ENCODE measurements around the gene FGF16.

FGF16 gene

DNA sequence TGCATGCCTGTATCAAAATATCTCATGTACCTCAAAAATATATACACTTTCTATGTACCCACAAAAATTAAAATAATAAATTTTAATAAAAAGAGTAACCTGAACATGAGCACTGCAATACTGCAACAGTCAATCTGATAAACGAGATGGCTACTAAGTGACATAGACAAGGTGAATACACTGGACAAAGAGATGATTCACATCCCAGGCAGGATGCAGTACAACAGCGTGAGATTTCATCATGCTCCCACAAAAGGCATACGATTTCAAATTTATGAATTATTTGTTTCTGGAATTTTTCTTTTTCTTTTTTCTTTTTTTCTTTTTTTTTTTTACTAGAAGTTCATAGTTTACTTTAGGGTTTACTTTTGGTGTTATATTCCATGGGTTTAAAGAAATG, 12.2 kb upstream of the FGF16 start:
- no peak for DNase-seq (ENCODE audit: low read depth in 1 of 2, low spot score in 1 of 2)
- TF ChIP-seq JUND (IDR thresholded peaks at IDR 0.05; ENCODE audit: low read depth): no peak
- in situ Hi-C loops (cut with HindIII; ENCODE audit: low pct_unique_long_range_greater_than_20kb, low sequenced_read_pairs): no loop called here

DNA sequence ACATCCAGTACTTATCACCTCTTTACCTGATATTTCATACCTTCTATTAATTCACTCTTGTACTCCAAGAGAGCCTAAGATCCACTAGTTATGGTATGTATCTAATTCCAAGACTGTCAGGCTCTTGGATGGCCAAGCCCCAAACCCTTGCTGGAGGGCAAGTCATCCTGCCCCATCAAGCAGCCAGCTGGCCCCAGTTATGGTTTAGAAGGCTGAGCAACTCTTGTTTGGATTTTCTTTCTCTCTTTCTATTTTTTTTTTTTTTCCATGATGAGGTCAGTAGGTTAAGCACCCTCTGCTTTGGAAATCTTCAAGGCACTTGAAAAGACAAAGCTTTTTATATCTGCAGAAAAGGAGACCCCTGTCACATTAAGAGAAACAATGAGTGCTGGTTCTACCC, 10.9 kb upstream of the FGF16 start:
- no peak for TF ChIP-seq JUND (IDR thresholded peaks at IDR 0.05; ENCODE audit: low read depth)
- DNase-seq (ENCODE audit: low read depth in 1 of 2, low spot score in 1 of 2): no peak
- in situ Hi-C loops (cut with HindIII; ENCODE audit: low pct_unique_long_range_greater_than_20kb, low sequenced_read_pairs): no loop called here

DNA sequence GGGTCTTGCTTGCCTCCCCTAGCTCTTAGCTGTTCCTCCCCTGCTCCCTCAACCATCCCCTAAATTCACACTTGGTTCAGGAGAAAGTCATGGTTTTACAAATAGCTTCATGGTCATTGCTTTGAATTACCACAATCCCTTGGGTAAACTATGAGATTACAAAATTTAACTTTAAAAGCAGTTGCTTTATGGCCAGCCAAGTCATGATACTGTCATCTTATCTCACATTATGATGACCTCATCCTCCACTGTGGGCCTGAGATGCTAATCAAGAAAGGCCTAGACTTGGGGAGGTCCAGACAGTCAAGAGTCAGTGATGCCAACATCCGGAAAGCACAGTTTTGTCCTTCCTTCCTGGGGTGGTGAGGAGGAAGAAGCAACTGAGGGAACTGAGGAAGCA, 10.5 kb upstream of the FGF16 start:
- in situ Hi-C loops (cut with HindIII; ENCODE audit: low pct_unique_long_range_greater_than_20kb, low sequenced_read_pairs): no loop called here
- DNase-seq (ENCODE audit: low read depth in 1 of 2, low spot score in 1 of 2): no peak
- no peak for TF ChIP-seq JUND (IDR thresholded peaks at IDR 0.05; ENCODE audit: low read depth)

DNA sequence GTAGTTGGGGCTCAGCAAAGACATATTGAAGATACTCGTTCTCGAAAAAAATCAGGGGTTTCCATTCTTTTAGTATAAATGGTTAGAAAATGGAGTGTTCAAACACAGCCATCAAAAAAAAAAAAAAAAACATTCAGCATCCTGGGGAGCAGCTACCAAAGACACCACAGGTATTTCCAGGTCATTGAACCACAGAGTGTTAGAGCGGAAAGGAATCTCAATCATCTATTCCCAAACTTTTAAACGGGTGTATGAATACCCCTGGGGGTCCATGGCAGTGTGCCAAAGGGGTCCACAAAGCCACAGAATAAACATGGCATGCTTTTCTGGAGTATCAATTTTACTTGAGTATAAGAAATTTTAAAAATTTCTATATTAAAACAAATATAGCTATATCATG, 6.9 kb upstream of the FGF16 start:
- TF ChIP-seq JUND (IDR thresholded peaks at IDR 0.05; ENCODE audit: low read depth): no peak
- in situ Hi-C loops (cut with HindIII; ENCODE audit: low pct_unique_long_range_greater_than_20kb, low sequenced_read_pairs): no loop called here

DNA sequence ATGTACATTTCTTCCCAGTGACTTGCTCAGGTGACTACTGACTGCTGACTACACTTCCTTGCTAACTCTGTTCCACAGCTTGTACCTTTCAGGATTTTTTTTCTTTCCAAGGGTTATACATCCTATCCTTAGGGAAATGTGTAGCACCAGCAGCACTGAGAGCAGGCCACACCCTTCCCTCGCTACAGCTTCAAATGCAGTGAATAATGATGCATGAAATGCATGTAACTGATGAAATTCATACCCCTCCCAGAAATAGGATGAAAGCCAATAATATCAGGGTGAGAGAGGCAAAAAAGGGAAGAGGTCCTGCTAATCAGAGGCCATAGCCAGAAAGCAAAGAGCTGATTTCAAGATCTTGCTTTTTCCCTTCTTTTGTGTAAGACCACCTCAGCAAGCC, 6.2 kb upstream of the FGF16 start:
- no peak for DNase-seq (ENCODE audit: low read depth in 1 of 2, low spot score in 1 of 2)
- in situ Hi-C loops (cut with HindIII; ENCODE audit: low pct_unique_long_range_greater_than_20kb, low sequenced_read_pairs): no loop called here
- TF ChIP-seq JUND (IDR thresholded peaks at IDR 0.05; ENCODE audit: low read depth): no peak

More for the DNA sequence above, 6.9 kb upstream of the FGF16 start:
- no peak for DNase-seq (ENCODE audit: low read depth in 1 of 2, low spot score in 1 of 2)

DNA sequence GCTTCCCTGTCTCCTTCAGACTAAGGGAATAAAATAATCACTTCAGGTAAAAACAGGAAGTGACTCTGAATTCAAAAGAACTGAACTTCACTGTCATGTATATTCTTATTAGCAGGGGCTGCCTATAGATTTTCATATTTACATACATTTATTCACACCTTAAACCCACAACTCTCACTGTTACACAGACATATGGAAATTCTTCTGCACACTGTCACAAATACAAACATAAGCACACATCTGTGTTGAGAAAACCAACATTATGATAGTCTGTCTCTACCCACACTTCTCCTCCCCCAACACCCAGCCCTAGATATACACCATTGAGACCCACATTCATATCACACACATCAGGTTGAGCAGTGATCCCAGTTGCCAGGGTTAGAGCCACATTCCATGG, 5.7 kb upstream of the FGF16 start:
- TF ChIP-seq JUND (IDR thresholded peaks at IDR 0.05; ENCODE audit: low read depth): no peak
- DNase-seq (ENCODE audit: low read depth in 1 of 2, low spot score in 1 of 2): no peak
- in situ Hi-C loops (cut with HindIII; ENCODE audit: low pct_unique_long_range_greater_than_20kb, low sequenced_read_pairs): no loop called here

DNA sequence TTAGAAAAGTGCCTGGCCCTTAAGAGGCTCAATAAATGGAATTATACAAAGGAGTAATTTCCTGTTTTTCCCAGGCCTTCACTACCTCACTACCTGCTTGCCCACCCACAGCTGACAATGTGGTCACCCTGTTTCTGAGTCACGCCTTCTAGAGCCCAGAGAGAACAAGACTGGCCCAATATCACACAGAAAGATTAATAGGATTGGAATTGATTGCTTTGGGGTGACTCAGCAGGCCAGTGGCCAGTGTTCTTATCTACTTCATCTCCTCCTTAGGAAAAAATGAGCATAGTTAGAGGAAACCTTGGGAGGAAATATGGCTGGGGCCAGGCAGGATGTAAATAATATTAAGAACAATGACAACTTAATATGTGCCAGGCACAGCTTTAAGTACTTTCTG, 4.5 kb upstream of the FGF16 start:
- in situ Hi-C loops (cut with HindIII; ENCODE audit: low pct_unique_long_range_greater_than_20kb, low sequenced_read_pairs): no loop called here
- no peak for TF ChIP-seq JUND (IDR thresholded peaks at IDR 0.05; ENCODE audit: low read depth)
- no peak for DNase-seq (ENCODE audit: low read depth in 1 of 2, low spot score in 1 of 2)

DNA sequence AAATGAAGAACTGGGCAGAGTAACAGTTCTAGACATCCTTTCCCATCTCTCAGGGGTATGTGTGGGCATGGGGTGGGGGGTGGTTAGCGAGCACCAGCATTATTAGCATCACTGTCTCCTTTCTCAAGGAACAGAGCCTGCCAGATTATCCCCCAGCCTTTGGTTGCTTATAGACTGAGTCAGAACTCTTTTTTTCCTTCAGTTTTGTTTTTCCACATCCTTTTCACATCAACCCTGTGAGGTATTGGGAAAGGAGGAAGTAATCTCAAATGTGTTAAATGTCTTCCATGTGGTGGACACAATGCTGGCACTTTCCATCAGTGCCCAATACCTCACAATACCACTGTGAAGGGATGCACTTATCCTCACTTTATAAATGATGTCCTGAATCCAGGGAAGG, 3.1 kb upstream of the FGF16 start:
- no peak for DNase-seq (ENCODE audit: low read depth in 1 of 2, low spot score in 1 of 2)
- TF ChIP-seq JUND (IDR thresholded peaks at IDR 0.05; ENCODE audit: low read depth): no peak
- in situ Hi-C loops (cut with HindIII; ENCODE audit: low pct_unique_long_range_greater_than_20kb, low sequenced_read_pairs): no loop called here

DNA sequence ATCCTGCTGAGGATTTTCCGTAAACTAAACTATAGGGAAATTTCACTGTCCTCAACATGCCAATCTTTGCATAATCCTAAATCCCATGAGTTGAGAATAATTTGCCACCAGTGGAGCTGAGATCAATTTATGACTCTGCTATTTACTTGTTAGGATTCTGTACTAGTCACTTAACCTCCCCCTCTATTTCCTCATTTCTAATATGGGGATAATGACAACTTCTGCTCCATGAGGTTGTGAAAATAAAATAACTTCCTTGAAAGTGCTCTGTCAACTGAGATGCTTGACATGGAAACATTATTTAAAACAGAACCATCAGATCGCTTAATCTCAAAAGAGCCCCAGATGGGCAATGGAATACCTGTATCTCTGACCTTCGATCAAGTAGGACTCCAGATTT, 2.6 kb upstream of the FGF16 start:
- no peak for DNase-seq (ENCODE audit: low read depth in 1 of 2, low spot score in 1 of 2)
- TF ChIP-seq JUND (IDR thresholded peaks at IDR 0.05; ENCODE audit: low read depth): no peak
- in situ Hi-C loops (cut with HindIII; ENCODE audit: low pct_unique_long_range_greater_than_20kb, low sequenced_read_pairs): no loop called here

DNA sequence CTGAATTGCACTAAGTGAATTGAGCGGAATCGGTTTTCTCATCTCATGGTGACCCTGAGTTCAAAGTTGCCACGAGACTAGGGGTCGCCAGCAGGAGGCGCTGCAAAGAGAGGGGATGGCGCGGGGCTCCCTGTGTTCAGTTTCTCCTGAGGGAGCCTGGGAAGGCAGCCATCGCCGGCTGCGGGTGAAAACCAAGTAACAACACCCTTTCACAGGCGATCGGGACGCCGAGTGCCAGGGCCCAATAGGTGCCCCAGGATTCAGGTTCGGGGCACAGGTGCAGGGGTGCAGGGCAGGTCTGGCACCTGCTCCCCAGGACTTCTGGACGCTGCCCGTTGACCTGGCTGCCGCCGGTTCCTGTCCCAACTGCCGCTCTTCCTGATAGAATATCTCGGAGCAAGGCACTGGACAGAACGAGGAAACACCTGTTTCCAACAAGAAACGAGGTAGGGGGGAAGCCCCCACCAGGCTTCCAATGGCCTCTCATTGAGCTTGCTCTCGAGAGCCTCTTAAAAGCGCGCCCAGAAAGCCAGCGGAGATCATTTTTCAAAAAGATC, 1.1 kb upstream of the FGF16 start:
- DNase-seq (ENCODE audit: low read depth in 1 of 2, low spot score in 1 of 2): no peak
- in situ Hi-C loops (cut with HindIII; ENCODE audit: low pct_unique_long_range_greater_than_20kb, low sequenced_read_pairs): no loop called here
- TF ChIP-seq JUND (IDR thresholded peaks at IDR 0.05; ENCODE audit: low read depth): no peak

DNA sequence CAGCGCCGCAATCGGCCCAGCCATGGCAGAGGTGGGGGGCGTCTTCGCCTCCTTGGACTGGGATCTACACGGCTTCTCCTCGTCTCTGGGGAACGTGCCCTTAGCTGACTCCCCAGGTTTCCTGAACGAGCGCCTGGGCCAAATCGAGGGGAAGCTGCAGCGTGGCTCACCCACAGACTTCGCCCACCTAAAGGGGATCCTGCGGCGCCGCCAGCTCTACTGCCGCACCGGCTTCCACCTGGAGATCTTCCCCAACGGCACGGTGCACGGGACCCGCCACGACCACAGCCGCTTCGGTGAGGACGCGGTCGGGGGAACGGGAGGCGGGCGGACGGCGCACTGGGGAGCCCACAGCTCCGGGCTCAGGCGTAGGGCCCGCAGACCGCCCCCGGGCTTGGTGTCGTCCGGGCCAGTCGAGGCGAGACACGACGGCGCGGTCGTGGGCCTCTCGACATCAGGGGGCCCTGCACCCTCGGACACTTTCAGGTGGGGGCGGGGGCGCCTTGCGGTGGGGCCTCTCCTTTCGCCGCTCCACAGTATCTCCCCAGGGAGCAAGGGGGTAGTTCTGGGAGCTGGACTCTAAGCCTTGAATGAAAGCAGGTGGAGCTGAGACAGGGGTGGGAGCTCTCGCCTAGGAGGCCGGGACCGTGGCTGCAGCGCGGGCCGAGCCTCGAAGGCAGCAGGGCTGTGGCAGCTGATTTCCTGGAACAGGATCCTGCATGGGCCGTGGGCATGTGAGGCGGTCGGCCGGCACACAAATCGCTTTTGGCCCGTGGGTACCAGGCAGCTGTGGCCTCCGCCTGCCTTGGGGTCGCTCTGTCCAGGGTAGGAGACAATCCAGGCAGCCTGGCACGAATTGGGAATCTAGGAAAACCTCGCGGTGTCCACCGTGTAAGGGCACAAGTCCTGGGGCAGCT, 722 bp downstream of the FGF16 start:
- TF ChIP-seq JUND (IDR thresholded peaks at IDR 0.05; ENCODE audit: low read depth): no peak
- in situ Hi-C loops (cut with HindIII; ENCODE audit: low pct_unique_long_range_greater_than_20kb, low sequenced_read_pairs): no loop called here
- no peak for DNase-seq (ENCODE audit: low read depth in 1 of 2, low spot score in 1 of 2)

DNA sequence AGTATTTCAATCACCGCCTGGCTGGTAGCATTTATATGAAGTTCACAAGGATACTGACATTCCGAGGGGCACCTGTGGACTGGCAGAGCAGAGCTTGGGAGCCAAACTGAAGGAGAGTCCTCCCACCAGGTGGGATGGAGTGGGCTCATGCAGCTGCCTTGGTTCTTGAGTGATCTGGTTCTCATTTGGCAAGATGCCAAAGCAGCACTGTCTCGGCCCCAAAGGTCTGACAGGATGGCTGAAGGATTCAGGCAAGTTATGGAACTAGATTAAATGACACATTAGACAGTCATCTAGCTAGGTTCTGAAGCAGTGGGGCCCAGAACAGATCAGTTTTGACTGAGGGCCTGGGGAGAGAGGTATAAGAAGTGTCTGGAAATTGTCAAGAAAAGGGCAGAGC, 3.2 kb downstream of the FGF16 start:
- in situ Hi-C loops (cut with HindIII; ENCODE audit: low pct_unique_long_range_greater_than_20kb, low sequenced_read_pairs): no loop called here
- no peak for DNase-seq (ENCODE audit: low read depth in 1 of 2, low spot score in 1 of 2)
- no peak for TF ChIP-seq JUND (IDR thresholded peaks at IDR 0.05; ENCODE audit: low read depth)

DNA sequence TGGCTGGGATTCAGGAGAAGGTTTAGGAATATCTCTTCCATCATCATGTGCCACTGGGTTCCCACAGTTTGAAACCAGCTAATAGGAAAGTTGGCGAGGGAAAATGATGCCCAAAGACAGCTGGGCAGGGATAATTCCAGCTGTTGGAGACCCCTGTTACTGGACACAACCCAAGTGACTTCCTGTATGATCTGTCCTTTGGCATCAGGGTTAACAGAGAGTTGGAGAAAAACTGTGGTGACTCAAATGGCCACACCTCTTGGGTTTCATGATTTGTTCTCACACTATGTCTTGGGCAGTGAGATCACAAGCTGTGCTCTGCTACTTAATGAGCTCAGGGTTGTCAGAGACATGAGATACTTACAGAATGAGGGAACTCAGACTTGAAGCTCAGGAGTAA, 3.8 kb downstream of the FGF16 start:
- in situ Hi-C loops (cut with HindIII; ENCODE audit: low pct_unique_long_range_greater_than_20kb, low sequenced_read_pairs): no loop called here
- no peak for TF ChIP-seq JUND (IDR thresholded peaks at IDR 0.05; ENCODE audit: low read depth)
- no peak for DNase-seq (ENCODE audit: low read depth in 1 of 2, low spot score in 1 of 2)
